DMS153 treated with DMSO at 0.1 percent for 48 hours (cell line): ENCODE results near the gene CNTRL.

ENCODE experiments used
- DNase-seq: peaks from one replicate; lab custom pipeline; 2025; ENCODE audit not compliant: unreplicated experiment; lab: John Stamatoyannopoulos, UW

The CNTRL gene

GRCh38 chr9:121179930-121180681, 105.4 kb downstream of the CNTRL start:
- DNase-seq = no peak

- DNase-seq = no peak
Observed at GRCh38 chr9:121182101-121182836, 107.5 kb downstream of the CNTRL start.

- no peak for DNase-seq
Observed at GRCh38 chr9:121182989-121183388, 108.2 kb downstream of the CNTRL start.

GRCh38 chr9:121183666-121184423, 109.1 kb downstream of the CNTRL start:
- DNase-seq = no peak

- DNase-seq = no peak
Observed at GRCh38 chr9:121184463-121184862, 109.7 kb downstream of the CNTRL start.

GRCh38 chr9:121185178-121185745, 110.5 kb downstream of the CNTRL start:
- DNase-seq = no peak

- no peak for DNase-seq
Observed at GRCh38 chr9:121185774-121186403, 111.1 kb downstream of the CNTRL start.

GRCh38 chr9:121187636-121188305, 113.0 kb downstream of the CNTRL start:
- no peak for DNase-seq

- no peak for DNase-seq
Observed at GRCh38 chr9:121189006-121189405, 114.3 kb downstream of the CNTRL start.

- no peak for DNase-seq
Observed at GRCh38 chr9:121189660-121190059, 114.9 kb downstream of the CNTRL start.

GRCh38 chr9:121191235-121191634, 116.5 kb downstream of the CNTRL start:
- DNase-seq = no peak

GRCh38 chr9:121192518-121192917, 117.8 kb downstream of the CNTRL start:
- DNase-seq = no peak

- no peak for DNase-seq
Observed at GRCh38 chr9:121192959-121193640, 118.3 kb downstream of the CNTRL start.

GRCh38 chr9:121194730-121195129, 120.0 kb downstream of the CNTRL start:
- no peak for DNase-seq

GRCh38 chr9:121196389-121196788, 121.6 kb downstream of the CNTRL start:
- no peak for DNase-seq

GRCh38 chr9:121197132-121197531, 122.4 kb downstream of the CNTRL start:
- DNase-seq = no peak

- no peak for DNase-seq
Observed at GRCh38 chr9:121198512-121199042, 123.8 kb downstream of the CNTRL start.

- no peak for DNase-seq
Observed at GRCh38 chr9:121199921-121200320, 125.2 kb downstream of the CNTRL start.

GRCh38 chr9:121200356-121200755, 125.6 kb downstream of the CNTRL start:
- no peak for DNase-seq
